H9 (cell line): Measurements from ENCODE around the gene WDR27. TPM values are rescaled to one million over a fixed set of nuclear protein-coding genes. Genes with fewer than 3 reads are reported as not detected.

Source experiments
- DNase-seq: peaks from one replicate; pipeline ENCODE4 v3.0.0-alpha.2; 2017
- H2AFZ ChIP-seq: one replicate; pipeline ENCODE4 v1.6.1; 2013; ENCODE audit warnings: mild to moderate bottlenecking, low read length, control low read depth, moderate library complexity
- H2AK5ac ChIP-seq: 2 replicates; pipeline ENCODE4 v1.6.1; 2013; ENCODE audit warnings: low read length, control low read depth, mixed read lengths; ENCODE audit not compliant: insufficient read length
- H2BK120ac ChIP-seq: one replicate; pipeline ENCODE4 v1.6.1; 2013; ENCODE audit warnings: low read depth, mild to moderate bottlenecking, low read length, control low read depth, inconsistent platforms; ENCODE audit not compliant: poor library complexity, severe bottlenecking
- H2BK12ac ChIP-seq: 2 replicates; pipeline ENCODE4 v1.6.1; 2013; ENCODE audit warnings: low read length, control low read depth, mixed read lengths, low read depth; ENCODE audit not compliant: insufficient read length
- H2BK15ac ChIP-seq: 2 replicates; pipeline ENCODE4 v1.6.1; 2013; ENCODE audit warnings: low read depth, low read length, control low read depth
- H2BK20ac ChIP-seq: one replicate; pipeline ENCODE4 v1.6.1; 2013; ENCODE audit warnings: low read depth, mild to moderate bottlenecking, low read length, control low read depth, inconsistent platforms; ENCODE audit not compliant: poor library complexity, severe bottlenecking
- H2BK5ac ChIP-seq: 2 replicates; pipeline ENCODE4 v1.6.1; 2013; ENCODE audit warnings: low read length, control low read depth, mixed read lengths; ENCODE audit not compliant: insufficient read length
- H3K14ac ChIP-seq: 2 replicates; pipeline ENCODE4 v1.6.1; 2013; ENCODE audit warnings: low read length, control low read depth; ENCODE audit not compliant: insufficient read depth
- H3K18ac ChIP-seq: 2 replicates; pipeline ENCODE4 v1.6.1; 2013; ENCODE audit warnings: low read depth, mild to moderate bottlenecking, mixed read lengths, low read length, control low read depth; ENCODE audit not compliant: insufficient read length
- H3K23ac ChIP-seq: 2 replicates; pipeline ENCODE4 v1.6.1; 2013; ENCODE audit warnings: low read length, control low read depth, mixed read lengths, low read depth; ENCODE audit not compliant: insufficient read length
- H3K23me2 ChIP-seq: 2 replicates; pipeline ENCODE4 v1.6.1; 2013; ENCODE audit warnings: low read depth, mild to moderate bottlenecking, mixed read lengths, low read length, control low read depth; ENCODE audit not compliant: insufficient read length, poor library complexity, severe bottlenecking
- H3K27ac ChIP-seq: 2 replicates; pipeline ENCODE4 v1.5.1; 2013; ENCODE audit warnings: low read length, control low read depth, mixed read lengths, low read depth; ENCODE audit not compliant: insufficient read length
- H3K27me3 ChIP-seq: 2 replicates; pipeline ENCODE4 v1.6.1; 2013; ENCODE audit warnings: low read length, control low read depth, inconsistent platforms; ENCODE audit not compliant: insufficient read depth
- H3K4ac ChIP-seq: 2 replicates; pipeline ENCODE4 v1.6.1; 2013; ENCODE audit warnings: low read depth, mild to moderate bottlenecking, control low read depth, inconsistent platforms, low read length, moderate library complexity
- H3K4me1 ChIP-seq: 2 replicates; pipeline ENCODE4 v1.6.1; 2013; ENCODE audit warnings: low read length, control low read depth, inconsistent platforms; ENCODE audit not compliant: insufficient read depth
- H3K4me2 ChIP-seq: 2 replicates; pipeline ENCODE4 v1.6.1; 2013; ENCODE audit warnings: low read length, control low read depth, mixed read lengths; ENCODE audit not compliant: insufficient read length, insufficient read depth
- H3K56ac ChIP-seq: 2 replicates; pipeline ENCODE4 v1.6.1; 2013; ENCODE audit warnings: low read depth, mild to moderate bottlenecking, mixed read lengths, low read length, control low read depth; ENCODE audit not compliant: insufficient read length
- H3K79me1 ChIP-seq: 2 replicates; pipeline ENCODE4 v1.6.1; 2013; ENCODE audit warnings: low read depth, mild to moderate bottlenecking, moderate library complexity, low read length, control low read depth, inconsistent platforms; ENCODE audit not compliant: insufficient read depth, poor library complexity, severe bottlenecking
- H3K79me2 ChIP-seq: 2 replicates; pipeline ENCODE4 v1.6.1; 2013; ENCODE audit warnings: low read length, control low read depth, inconsistent platforms; ENCODE audit not compliant: insufficient read depth
- H3K9ac ChIP-seq: 2 replicates; pipeline ENCODE4 v1.6.1; 2013; ENCODE audit warnings: low read length, control low read depth, mixed read lengths; ENCODE audit not compliant: insufficient read length; ENCODE audit errors: extremely low read depth
- H3K9me3 ChIP-seq: one replicate; pipeline ENCODE4 v1.6.1; 2013; ENCODE audit warnings: low read depth, low read length, inconsistent platforms; ENCODE audit not compliant: control insufficient read depth
- H3T11ph ChIP-seq: one replicate; pipeline ENCODE4 v1.6.1; 2013; ENCODE audit warnings: mild to moderate bottlenecking, low read length, control low read depth, inconsistent platforms
- H4K20me1 ChIP-seq: one replicate; pipeline ENCODE4 v1.6.1; 2013; ENCODE audit not compliant: control insufficient read depth, insufficient read length, insufficient read depth
- H4K5ac ChIP-seq: 2 replicates; pipeline ENCODE4 v1.6.1; 2013; ENCODE audit warnings: low read depth, mild to moderate bottlenecking, mixed read lengths, low read length, control low read depth; ENCODE audit not compliant: insufficient read length
- H4K8ac ChIP-seq: replicated peaks from 2 replicates; pipeline ENCODE4 v1.6.1; 2013; ENCODE audit warnings: low read length, control low read depth, mixed read lengths, low read depth; ENCODE audit not compliant: insufficient read length
- H4K91ac ChIP-seq: 2 replicates; pipeline ENCODE4 v1.6.1; 2013; ENCODE audit warnings: low read depth, mild to moderate bottlenecking, moderate library complexity, mixed read lengths, low read length, control low read depth; ENCODE audit not compliant: insufficient read length
- H3K27ac Mint-ChIP-seq, 3 experiments: 2 replicates in 2 of 3; 3 replicates in 1 of 3; pipeline ENCODE4 v1.8.0; 2020 to 2021; ENCODE audit warnings: mixed read lengths in 3 of 3, mild to moderate bottlenecking in 1 of 3, moderate library complexity in 1 of 3
- H3K27me3 Mint-ChIP-seq: 2 replicates; pipeline ENCODE4 v1.8.0; 2021; ENCODE audit warnings: low read depth, mild to moderate bottlenecking, moderate library complexity, mixed read lengths
- H3K36me3 Mint-ChIP-seq, 3 experiments: 2 replicates in 2 of 3; 3 replicates in 1 of 3; pipeline ENCODE4 v1.8.0; 2020 to 2021; ENCODE audit warnings: low read depth in 3 of 3, mixed read lengths in 3 of 3; ENCODE audit not compliant: insufficient read depth in 1 of 3
- H3K4me1 Mint-ChIP-seq, 2 experiments: 2 replicates each; pipeline ENCODE4 v1.8.0; 2020; ENCODE audit warnings: mixed read lengths in 2 of 2
- H3K4me3 Mint-ChIP-seq, 2 experiments: 2 replicates in 1 of 2; 3 replicates in 1 of 2; pipeline ENCODE4 v1.8.0; 2020 to 2021; ENCODE audit warnings: mild to moderate bottlenecking in 2 of 2, mixed read lengths in 2 of 2, moderate library complexity in 1 of 2
- H3K9me3 Mint-ChIP-seq, 2 experiments: 2 replicates in 1 of 2; 3 replicates in 1 of 2; pipeline ENCODE4 v1.8.0; 2020; ENCODE audit warnings: mild to moderate bottlenecking in 2 of 2, mixed read lengths in 2 of 2, moderate library complexity in 1 of 2
- CTCF ChIP-seq: fragments of 200-600 bp; sonication (generic); conservative IDR thresholded peaks from 3 replicates; pipeline ENCODE4 v1.8.0; 2021; ENCODE audit warnings: antibody characterized with exemption, mild to moderate bottlenecking
- WGBS: extraction: QIAGEN DNeasy Blood & Tissue Kit; methylation state at CpG from one replicate; pipeline ENCODE4 v1.1.7; 2013; ENCODE audit warnings: missing lambda C conversion rate, low lambda C conversion rate, mixed read lengths; ENCODE audit not compliant: insufficient read length; ENCODE audit errors: extremely low coverage; 5-methylcytosine and 5-hydroxymethylcytosine counted together
- total RNA-seq: library from RNA; stranded (reverse); gene quantifications from 2 replicates; pipeline ENCODE4 v1.2.1, GENCODE V29; 2021

WDR27 gene
- total RNA-seq, 1 experiment from 2014 or later: 48.7 TPM

DNA sequence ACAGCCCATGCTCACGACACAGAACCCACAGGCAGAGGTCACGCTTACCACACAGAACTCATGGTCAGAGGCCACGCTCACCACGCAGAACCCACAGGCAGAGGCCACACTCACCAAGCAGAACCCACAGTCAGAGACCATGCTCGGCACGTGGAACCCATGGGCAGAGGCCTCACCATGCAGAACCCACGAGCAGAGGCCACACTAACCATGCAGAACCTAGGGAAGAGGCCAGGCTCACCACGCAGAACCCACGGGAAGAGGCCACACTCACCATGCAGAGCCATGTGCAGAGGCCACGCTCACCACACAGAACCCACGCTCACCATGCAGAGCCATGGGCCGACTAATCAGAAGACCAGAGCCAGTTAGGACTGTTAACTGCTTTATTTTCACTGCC lies 245.0 kb downstream of the WDR27 start:
- Histone ChIP-seq H2BK120ac (no peak overlapping the region), H3K4ac (no peak overlapping the region), H3K14ac (no peak overlapping the region), H3K23me2 (no peaks in the 10 kb centered on the region), H2BK12ac (no peak overlapping the region), H3K9me3 (no peaks in the 10 kb centered on the region), H3K27ac (no peak overlapping the region), H2AFZ (no peak overlapping the region), H3K79me2 (no peaks in the 10 kb centered on the region), H4K91ac (no peak overlapping the region), H4K8ac (no peak overlapping the region), H2BK5ac (no peak overlapping the region), H3K79me1 (no peaks in the 10 kb centered on the region), H2BK15ac (no peak overlapping the region), H3K27me3 (no peaks in the 10 kb centered on the region), H2AK5ac (no peak overlapping the region), H3T11ph (no peak overlapping the region), H3K4me1 (no peaks in the 10 kb centered on the region), H3K56ac (no peak overlapping the region), H3K9ac (no peak overlapping the region), H3K18ac (no peak overlapping the region), H4K20me1 (no peaks in the 10 kb centered on the region), H3K4me2 (no peak overlapping the region), H4K5ac (no peak overlapping the region), H3K23ac (no peak overlapping the region), H2BK20ac (no peak overlapping the region)
- peaks cover 0 to 11% (median 0%) of the 10 kb centered on the region in 3 experiments; a peak in 4 of 7 replicates for H3K36me3 Mint-ChIP-seq
- H3K4me3 Mint-ChIP-seq: no peak overlapping the region
- H3K27ac Mint-ChIP-seq: no peak overlapping the region
- TF ChIP-seq CTCF: no peak
- H3K27me3 Mint-ChIP-seq: no peaks in the 10 kb centered on the region; the same call in 1 of the 2 replicates
- DNase-seq: no peak
- peaks cover 6 to 10% of the 10 kb centered on the region in 2 experiments; a peak in 4 of 5 replicates for H3K9me3 Mint-ChIP-seq
- no peaks in the 10 kb centered on the region for H3K4me1 Mint-ChIP-seq
- no CpG with 5 or more reads among the region's 12 CpGs for WGBS
